Lung microvascular endothelial cell (primary cell): ENCODE measurements around the gene PRPF8. TPM values are rescaled to one million over a fixed set of nuclear protein-coding genes. Genes with fewer than 3 reads are reported as not detected.
A peak's percentile ranks its signal among the peaks of the same experiment; 100 is the strongest.
"Not testable (repeated sequence)": the region's sequence is repeated elsewhere in the genome, so short reads cannot be mapped to it uniquely, and the experiment has no call there.

Experiments
- DNase-seq, 2 donors: peaks; one replicate each; pipeline versions ENCODE4 v3.0.0 to v3.0.0-alpha.2; 2010; ENCODE audit warnings: low read depth in 2 of 2
- total RNA-seq: library from RNA; depleted of rRNA; stranded (reverse); fragments of >200 nt; gene quantifications from 2 replicates; pipeline ENCODE4 v1.2.1, GENCODE V29; 2014

Gene PRPF8
- total RNA-seq, 1 donor from 2014 or later: 63.5 TPM

GRCh38 chr17:1716912-1717695, 32.4 kb upstream of the PRPF8 start:
- DNase-seq: peak; percentile 98 to 99

- peak; percentile 100 for DNase-seq
Measured at GRCh38 chr17:1716076-1716911, 31.6 kb upstream of the PRPF8 start.

- no peak for DNase-seq
Measured at GRCh38 chr17:1715803-1716075, 31.1 kb upstream of the PRPF8 start.

GRCh38 chr17:1714980-1715802, 30.5 kb upstream of the PRPF8 start:
- peak; percentile 86 to 90 for DNase-seq

- DNase-seq: peak; percentile 97 to 98
Measured at GRCh38 chr17:1714427-1714979, 29.8 kb upstream of the PRPF8 start.

GRCh38 chr17:1713878-1714426, 29.3 kb upstream of the PRPF8 start:
- DNase-seq: peak; percentile 58 to 71

GRCh38 chr17:1713160-1713877, 28.7 kb upstream of the PRPF8 start:
- DNase-seq: no peak

- DNase-seq: no peak
Measured at GRCh38 chr17:1712271-1712670, 27.6 kb upstream of the PRPF8 start.

GRCh38 chr17:1711804-1712203, 27.1 kb upstream of the PRPF8 start:
- DNase-seq: no peak

- DNase-seq: no peak
Measured at GRCh38 chr17:1710807-1711553, 26.3 kb upstream of the PRPF8 start.

- peak; percentile 46 to 62 for DNase-seq
Measured at GRCh38 chr17:1709971-1710806, 25.5 kb upstream of the PRPF8 start, which contains the start of gene TLCD2. TSS of gene TLCD2 (minus strand) at chr17:1710377. CDS start at chr17:1710242, 135 bp downstream.

- no peak for DNase-seq
Measured at GRCh38 chr17:1709403-1709951, 24.8 kb upstream of the PRPF8 start.

- DNase-seq: not testable (repeated sequence)
Measured at GRCh38 chr17:1708791-1709346, 24.2 kb upstream of the PRPF8 start.

GRCh38 chr17:1707107-1707506, 22.4 kb upstream of the PRPF8 start:
- no peak for DNase-seq

- no peak for DNase-seq
Measured at GRCh38 chr17:1705004-1705403, 20.3 kb upstream of the PRPF8 start.

GRCh38 chr17:1703063-1703462, 18.4 kb upstream of the PRPF8 start:
- peak in 1 of 2 donors; percentile 47 for DNase-seq

- DNase-seq: not testable (repeated sequence)
Measured at GRCh38 chr17:1699891-1700290, 15.2 kb upstream of the PRPF8 start.

GRCh38 chr17:1697681-1698080, 13.0 kb upstream of the PRPF8 start:
- no peak for DNase-seq
